ENCODE results near the gene IGF2BP2. TPM values are rescaled to one million over a fixed set of nuclear protein-coding genes. Genes with fewer than 3 reads are reported as not detected.

The IGF2BP2 gene
- total RNA-seq, 4 donors from 2014 or later, result 5.4 to 7.9 (median 6.2) TPM

DNA sequence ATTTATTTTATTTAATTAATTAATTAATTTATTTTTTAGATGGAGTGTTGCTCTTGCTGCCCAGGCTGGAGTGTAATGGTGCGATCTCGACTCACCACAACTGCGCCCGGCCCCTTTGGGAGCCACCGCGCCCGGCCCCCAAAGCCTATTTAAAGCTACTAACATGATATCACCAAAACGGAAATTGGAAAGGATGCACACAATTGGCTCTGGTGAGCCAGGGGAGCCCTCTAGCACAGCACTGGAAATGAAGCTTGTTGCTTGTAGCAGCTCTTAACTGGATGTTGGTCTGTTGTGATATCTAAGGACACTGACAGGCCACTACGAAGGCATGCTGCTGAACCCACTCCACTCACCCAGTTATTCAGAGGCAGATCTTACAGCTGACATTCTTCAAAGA lies 104.5 kb downstream of the IGF2BP2 start:
- Histone ChIP-seq H3K27ac (replicated peaks in 1 of 4) (no peak overlapping the region), H3K4me3 (no peak overlapping the region), H3K27me3 (peaks cover 0 to 1% (median 0%) of the 10 kb centered on the region in 4 donors), H3K4me1 (peaks cover 0 to 8% (median 0%) of the 10 kb centered on the region in 4 donors), H3K36me3 (no peaks in the 10 kb centered on the region), H3K9me3 (peaks cover 0 to 5% (median 2%) of the 10 kb centered on the region in 4 donors)
- 82% methylated on average over 9 of the region's 9 CpGs for WGBS
- intact Hi-C loops (cut with DNase I), result no loop called here
- TF ChIP-seq CTCF (IDR thresholded peaks at IDR 0.05) (no peak), POLR2AphosphoS5 (IDR thresholded peaks at IDR 0.05) (no peak), EP300 (IDR thresholded peaks at IDR 0.05) (no peak), POLR2A (IDR thresholded peaks at IDR 0.05; ENCODE audit: low read depth) (no peak)
- no peak for DNase-seq (ENCODE audit: extremely low spot score)

DNA sequence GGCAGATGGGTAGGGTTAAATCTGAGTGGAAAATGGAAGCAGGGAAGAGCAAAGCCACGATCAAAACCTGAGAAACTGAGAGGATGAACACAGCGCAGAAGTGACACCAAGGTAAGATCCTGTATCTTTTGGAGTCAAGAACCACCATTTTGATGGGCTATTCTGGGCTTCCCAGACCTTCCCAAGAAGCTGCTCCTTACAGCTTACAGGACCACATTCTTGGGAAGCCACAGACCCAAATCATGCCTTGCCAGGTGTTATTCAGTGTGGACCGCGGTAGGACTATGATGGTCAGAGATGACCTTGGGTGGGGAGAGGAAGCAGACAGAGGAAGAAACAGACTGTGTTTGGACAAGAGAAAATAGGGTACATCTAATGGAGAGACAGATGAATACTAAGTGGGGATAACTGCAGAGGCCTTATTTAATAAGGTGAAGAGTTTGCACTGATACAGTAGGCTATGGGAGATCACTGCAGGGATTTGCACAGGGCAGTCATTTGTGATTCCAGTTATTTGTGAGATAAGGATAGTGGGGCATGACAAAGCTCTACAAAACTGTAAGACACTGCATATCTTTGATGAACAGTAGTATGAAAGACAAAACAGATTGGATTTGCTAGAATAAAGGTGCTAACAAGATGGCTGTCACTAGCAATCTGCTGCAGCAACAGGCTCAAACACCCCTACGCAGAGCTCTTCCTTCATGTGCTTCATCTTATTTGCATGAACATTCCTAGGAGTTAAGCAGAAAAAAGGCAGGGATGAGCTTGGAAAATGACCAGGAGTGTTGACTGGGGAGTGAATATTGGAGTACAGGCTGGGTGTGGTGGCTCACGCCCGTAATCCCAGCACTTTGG lies 105.9 kb downstream of the IGF2BP2 start:
- WGBS, result 93% methylated on average over 7 of the region's 7 CpGs
- intact Hi-C loops (cut with DNase I), result no loop called here
- Histone ChIP-seq H3K36me3 (no peaks in the 10 kb centered on the region), H3K27me3 (peaks cover 0 to 7% (median 0%) of the 10 kb centered on the region in 4 donors), H3K4me3 (no peak overlapping the region), H3K9me3 (no peaks in the 10 kb centered on the region), H3K27ac (replicated peaks in 1 of 4) (no peak overlapping the region), H3K4me1 (peaks cover 0 to 8% (median 0%) of the 10 kb centered on the region in 4 donors)
- no peak for DNase-seq (ENCODE audit: extremely low spot score)
- no peak for TF ChIP-seq POLR2AphosphoS5 (IDR thresholded peaks at IDR 0.05)
- TF ChIP-seq EP300 (IDR thresholded peaks at IDR 0.05), result no peak
- no peak for TF ChIP-seq POLR2A (IDR thresholded peaks at IDR 0.05; ENCODE audit: low read depth)
- no peak for TF ChIP-seq CTCF (IDR thresholded peaks at IDR 0.05)

DNA sequence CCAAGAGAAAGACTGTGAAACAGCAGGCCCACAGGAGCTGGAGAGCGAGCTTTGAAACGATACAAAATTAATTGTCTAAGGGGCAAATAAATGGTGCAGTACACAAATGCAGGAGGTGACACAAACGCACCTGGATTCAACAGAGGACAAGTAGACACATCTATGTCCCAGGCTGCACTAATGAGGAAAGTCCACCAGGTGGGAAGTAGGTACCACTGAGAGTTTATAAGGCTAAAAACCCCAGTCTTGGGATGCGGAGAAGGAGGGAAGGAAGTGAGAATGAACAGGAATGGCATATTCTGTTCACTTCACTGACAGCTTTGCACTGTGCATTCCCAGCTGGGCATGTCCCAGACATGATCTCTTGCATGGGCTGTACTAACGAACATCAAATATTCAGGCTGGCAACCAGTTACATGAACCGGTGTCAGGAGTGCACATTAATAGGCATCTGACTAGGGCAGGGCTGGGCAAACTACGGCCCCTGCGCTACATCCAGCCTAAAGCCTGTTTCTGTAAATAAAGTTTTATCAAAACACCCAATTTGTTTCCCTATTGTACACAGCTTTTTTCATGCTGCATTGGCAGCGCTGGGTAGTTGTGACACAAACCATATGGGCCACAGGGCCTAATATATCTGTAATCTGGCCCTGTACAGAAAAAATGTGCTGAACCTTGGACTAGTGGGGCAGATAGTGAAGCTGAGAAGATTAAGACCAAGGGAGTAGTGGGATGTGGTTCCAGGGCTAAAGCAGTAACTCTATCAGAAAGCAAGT lies 107.0 kb downstream of the IGF2BP2 start:
- H3K36me3 ChIP-seq, result no peaks in the 10 kb centered on the region
- intact Hi-C loops (cut with DNase I), result no loop called here
- peaks cover 0 to 8% (median 0%) of the 10 kb centered on the region in 4 donors for H3K4me1 ChIP-seq
- H3K27me3 ChIP-seq, result peaks cover 0 to 7% (median 0%) of the 10 kb centered on the region in 4 donors
- no peaks in the 10 kb centered on the region for H3K9me3 ChIP-seq
- no peak overlapping the region for H3K4me3 ChIP-seq
- TF ChIP-seq EP300 (IDR thresholded peaks at IDR 0.05) (no peak), CTCF (IDR thresholded peaks at IDR 0.05) (no peak), POLR2AphosphoS5 (IDR thresholded peaks at IDR 0.05) (no peak), POLR2A (IDR thresholded peaks at IDR 0.05; ENCODE audit: low read depth) (no peak)
- 89% methylated on average over 9 of the region's 9 CpGs for WGBS
- no peak overlapping the region for H3K27ac ChIP-seq (replicated peaks in 1 of 4)
- no peak for DNase-seq (ENCODE audit: extremely low spot score)

DNA sequence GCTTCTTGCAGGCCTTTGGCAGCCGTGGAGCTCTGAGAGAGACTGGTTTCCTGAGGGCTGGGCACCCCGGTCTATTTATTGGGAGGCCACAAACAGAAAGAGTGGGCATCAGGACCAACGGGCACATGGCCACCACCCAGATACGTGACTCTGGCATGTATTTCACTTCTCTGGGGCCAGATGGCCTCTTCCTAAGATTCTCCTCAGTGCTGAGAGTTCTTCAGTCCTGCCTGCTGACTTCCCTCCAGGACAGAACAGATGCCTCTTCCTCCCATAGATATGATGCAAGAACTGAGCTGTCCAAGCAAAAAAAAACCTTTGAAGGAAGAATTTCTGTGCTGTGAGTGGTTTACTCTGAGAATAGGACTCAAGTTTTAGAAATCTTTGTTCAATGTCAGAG lies 107.7 kb downstream of the IGF2BP2 start:
- Histone ChIP-seq H3K4me1 (peaks cover 0 to 8% (median 0%) of the 10 kb centered on the region in 4 donors), H3K9me3 (no peaks in the 10 kb centered on the region), H3K36me3 (no peaks in the 10 kb centered on the region), H3K27me3 (peaks cover 0 to 7% (median 0%) of the 10 kb centered on the region in 4 donors), H3K27ac (replicated peaks in 1 of 4) (no peak overlapping the region), H3K4me3 (no peak overlapping the region)
- no peak for TF ChIP-seq POLR2AphosphoS5 (IDR thresholded peaks at IDR 0.05)
- no peak for TF ChIP-seq CTCF (IDR thresholded peaks at IDR 0.05)
- TF ChIP-seq EP300 (IDR thresholded peaks at IDR 0.05), result no peak
- no peak for TF ChIP-seq POLR2A (IDR thresholded peaks at IDR 0.05; ENCODE audit: low read depth)
- intact Hi-C loops (cut with DNase I), result no loop called here
- 35% methylated on average over 3 of the region's 4 CpGs for WGBS
- DNase-seq (ENCODE audit: extremely low spot score), result no peak
